HEK293 (cell line): Measurements from ENCODE around the gene FSD1.

Experiments
- BCL6B ChIP-seq: fragments of 450-650 bp; formaldehyde crosslinking; IDR thresholded peaks from 2 replicates; pipeline ENCODE4 v1.5.1; 2017; ENCODE audit warnings: missing biosample characterization, missing genetic modification characterization
- GLIS1 ChIP-seq: fragments of 450-650 bp; formaldehyde crosslinking; IDR thresholded peaks from 2 replicates; pipeline ENCODE4 v1.5.1; 2016; ENCODE audit warnings: missing biosample characterization, missing genetic modification characterization
- MYNN ChIP-seq: fragments of 450-650 bp; formaldehyde crosslinking; IDR thresholded peaks from 2 replicates; pipeline ENCODE4 v1.5.1; 2016; ENCODE audit warnings: missing biosample characterization, missing genetic modification characterization, borderline replicate concordance
- ZBTB1 ChIP-seq: fragments of 450-650 bp; formaldehyde crosslinking; IDR thresholded peaks from 2 replicates; pipeline ENCODE4 v1.5.1; 2016; ENCODE audit warnings: missing biosample characterization, missing genetic modification characterization
- ZBTB7A ChIP-seq: fragments of 450-650 bp; formaldehyde crosslinking; IDR thresholded peaks from 2 replicates; pipeline ENCODE4 v1.5.1; 2016; ENCODE audit warnings: low read depth, missing biosample characterization, missing genetic modification characterization
- ZFP41 ChIP-seq: fragments of 450-650 bp; formaldehyde crosslinking; IDR thresholded peaks from 2 replicates; pipeline ENCODE4 v1.5.1; 2016; ENCODE audit warnings: missing biosample characterization, missing genetic modification characterization, borderline replicate concordance
- ZNF121 ChIP-seq: fragments of 450-650 bp; formaldehyde crosslinking; IDR thresholded peaks from 2 replicates; pipeline ENCODE4 v1.5.1; 2016; ENCODE audit warnings: missing biosample characterization, missing genetic modification characterization
- ZNF19 ChIP-seq: fragments of 450-650 bp; formaldehyde crosslinking; IDR thresholded peaks from 2 replicates; pipeline ENCODE4; 2016; ENCODE audit warnings: missing biosample characterization, missing genetic modification characterization, low read depth
- ZNF274 ChIP-seq, 2 experiments: fragments of 200-500 bp in 1 of 2; fragments of 450-650 bp in 1 of 2; sonication (Bioruptor generic) in 1 of 2; formaldehyde crosslinking in 1 of 2; IDR thresholded peaks; 2 replicates each; pipeline versions ENCODE4 v1.5.1 to v1.6.1; 2014 to 2016; ENCODE audit warnings: borderline replicate concordance in 1 of 2, inconsistent platforms in 1 of 2, low read length in 1 of 2, missing biosample characterization in 1 of 2, missing genetic modification characterization in 1 of 2
- ZNF558 ChIP-seq: fragments of 450-650 bp; formaldehyde crosslinking; IDR thresholded peaks from 2 replicates; pipeline ENCODE4 v1.5.1; 2016; ENCODE audit warnings: missing biosample characterization, missing genetic modification characterization
- ZNF560 ChIP-seq: fragments of 450-650 bp; formaldehyde crosslinking; IDR thresholded peaks from 2 replicates; pipeline ENCODE4 v1.5.1; 2017; ENCODE audit warnings: missing biosample characterization, missing genetic modification characterization, borderline replicate concordance
- ZNF785 ChIP-seq: fragments of 450-650 bp; formaldehyde crosslinking; IDR thresholded peaks from 2 replicates; pipeline ENCODE4 v1.5.1; 2016; ENCODE audit warnings: missing biosample characterization, missing genetic modification characterization
- TF ChIP-seq, protein P1 (sequence below): fragments of 450-650 bp; formaldehyde crosslinking; IDR thresholded peaks from 2 replicates; pipeline ENCODE4 v1.5.1; 2016; ENCODE audit warnings: missing biosample characterization, missing genetic modification characterization

DNA sequence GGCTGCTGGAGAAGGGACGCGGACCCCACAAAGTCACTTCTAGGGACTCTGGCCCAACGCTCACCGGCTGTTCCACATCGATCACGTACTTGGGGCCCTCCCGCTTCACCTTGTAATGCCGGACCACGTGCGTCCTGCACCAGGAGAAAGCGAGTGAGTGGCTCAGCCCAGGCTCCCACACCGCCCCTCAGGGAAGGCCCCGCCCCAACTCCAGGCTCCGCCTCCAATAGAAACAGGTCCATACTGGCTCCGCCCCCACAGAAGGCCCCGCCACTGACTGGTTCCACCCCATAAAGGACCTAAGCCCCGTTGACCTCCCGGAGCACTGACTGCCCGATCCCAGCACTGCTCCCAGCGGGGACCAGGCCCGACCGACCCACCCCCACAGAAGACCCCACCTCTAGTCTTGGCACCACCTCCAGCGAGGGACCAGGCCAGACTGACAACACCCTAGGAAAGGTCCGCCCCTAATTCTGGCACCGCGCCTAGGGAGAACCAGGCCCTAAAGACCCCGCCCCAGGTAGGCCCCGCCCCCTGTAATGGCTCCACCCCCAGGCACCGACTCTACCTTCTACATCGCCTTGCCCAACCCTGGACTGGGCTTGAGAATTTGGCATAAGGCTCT lies 23.0 kb downstream of the FSD1 start:
- no peak for TF ChIP-seq MYNN (tag by site-specific recombination)
- TF ChIP-seq ZNF560 (tag by site-specific recombination) = no peak
- TF ChIP-seq, protein P1, sequence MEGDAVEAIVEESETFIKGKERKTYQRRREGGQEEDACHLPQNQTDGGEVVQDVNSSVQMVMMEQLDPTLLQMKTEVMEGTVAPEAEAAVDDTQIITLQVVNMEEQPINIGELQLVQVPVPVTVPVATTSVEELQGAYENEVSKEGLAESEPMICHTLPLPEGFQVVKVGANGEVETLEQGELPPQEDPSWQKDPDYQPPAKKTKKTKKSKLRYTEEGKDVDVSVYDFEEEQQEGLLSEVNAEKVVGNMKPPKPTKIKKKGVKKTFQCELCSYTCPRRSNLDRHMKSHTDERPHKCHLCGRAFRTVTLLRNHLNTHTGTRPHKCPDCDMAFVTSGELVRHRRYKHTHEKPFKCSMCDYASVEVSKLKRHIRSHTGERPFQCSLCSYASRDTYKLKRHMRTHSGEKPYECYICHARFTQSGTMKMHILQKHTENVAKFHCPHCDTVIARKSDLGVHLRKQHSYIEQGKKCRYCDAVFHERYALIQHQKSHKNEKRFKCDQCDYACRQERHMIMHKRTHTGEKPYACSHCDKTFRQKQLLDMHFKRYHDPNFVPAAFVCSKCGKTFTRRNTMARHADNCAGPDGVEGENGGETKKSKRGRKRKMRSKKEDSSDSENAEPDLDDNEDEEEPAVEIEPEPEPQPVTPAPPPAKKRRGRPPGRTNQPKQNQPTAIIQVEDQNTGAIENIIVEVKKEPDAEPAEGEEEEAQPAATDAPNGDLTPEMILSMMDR (tag by site-specific recombination) = no peak
- TF ChIP-seq ZNF558 = no peak
- TF ChIP-seq ZNF19 (tag by site-specific recombination) = no peak
- TF ChIP-seq ZBTB7A (tag by site-specific recombination) = no peak
- no peak for TF ChIP-seq BCL6B (tag by site-specific recombination)
- TF ChIP-seq ZNF274 (IDR thresholded peaks at IDR 0.05; ENCODE audit: low read length) = no peak
- TF ChIP-seq ZNF274 (tag by site-specific recombination; IDR thresholded peaks at IDR 0.05; ENCODE audit: borderline replicate concordance) = no peak
- no peak for TF ChIP-seq GLIS1 (tag by site-specific recombination)
- no peak for TF ChIP-seq ZFP41
- TF ChIP-seq ZNF121 = no peak
- no peak for TF ChIP-seq ZBTB1 (tag by site-specific recombination)
- no peak for TF ChIP-seq ZNF785 (tag by site-specific recombination)
